ENCODE results near the gene DERL3.

Gene DERL3

DNA sequence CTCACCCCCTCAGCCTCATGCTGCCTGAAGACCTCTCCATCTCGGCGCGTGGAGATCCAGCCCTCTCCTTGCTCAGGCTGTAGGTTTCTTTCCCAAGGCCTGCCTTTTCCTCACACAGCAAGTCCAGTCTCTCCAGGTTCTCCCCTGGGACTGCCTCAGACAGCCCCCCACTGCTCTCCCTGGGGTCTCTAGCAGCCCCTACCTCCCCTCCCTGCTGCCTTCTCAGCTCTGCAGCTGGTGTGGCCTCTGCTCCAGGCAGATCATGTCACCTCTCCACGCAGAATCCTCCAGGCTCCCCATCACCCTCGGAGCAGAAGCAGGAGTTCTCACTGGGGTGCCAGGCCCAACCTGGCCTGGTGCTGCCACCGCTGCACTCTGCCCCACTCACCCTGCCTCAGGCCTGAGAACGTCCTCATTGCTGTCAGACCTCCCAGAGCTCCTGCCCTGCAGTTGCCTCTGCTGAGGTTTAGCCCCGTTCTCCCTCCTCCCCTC lies 36.9 kb downstream of the DERL3 start:
- no peak for DNase-seq (ENCODE audit: low read depth in 3 of 3)

DNA sequence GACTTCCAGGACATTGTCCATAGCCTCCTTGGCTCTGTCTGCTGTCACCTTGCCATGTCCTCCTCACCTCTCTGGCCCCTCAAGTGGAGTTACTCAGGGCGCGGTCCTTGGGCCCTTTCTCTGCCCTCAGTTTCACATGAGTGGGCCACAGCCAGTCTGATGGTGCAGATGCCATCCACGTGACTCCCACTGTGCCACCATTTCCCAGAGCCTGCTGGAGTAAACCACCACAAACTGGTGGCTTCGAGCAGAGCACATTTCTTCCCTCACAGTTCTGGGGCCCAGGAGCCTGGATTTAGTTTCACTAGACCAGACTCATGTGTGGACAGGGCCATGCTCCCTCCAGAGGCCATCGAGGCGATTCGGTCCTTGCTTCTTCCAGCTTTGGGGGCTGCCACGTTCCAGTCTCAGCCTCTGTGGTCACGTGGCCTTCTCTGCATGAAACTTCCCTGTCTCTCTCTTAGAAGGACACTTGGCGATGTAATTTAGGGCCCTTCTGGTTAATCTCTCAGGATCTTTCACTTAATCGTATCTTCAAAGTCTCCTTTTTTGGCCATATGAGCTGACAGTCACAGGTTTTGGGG lies 37.5 kb downstream of the DERL3 start:
- no peak for DNase-seq (ENCODE audit: low read depth in 3 of 3)

DNA sequence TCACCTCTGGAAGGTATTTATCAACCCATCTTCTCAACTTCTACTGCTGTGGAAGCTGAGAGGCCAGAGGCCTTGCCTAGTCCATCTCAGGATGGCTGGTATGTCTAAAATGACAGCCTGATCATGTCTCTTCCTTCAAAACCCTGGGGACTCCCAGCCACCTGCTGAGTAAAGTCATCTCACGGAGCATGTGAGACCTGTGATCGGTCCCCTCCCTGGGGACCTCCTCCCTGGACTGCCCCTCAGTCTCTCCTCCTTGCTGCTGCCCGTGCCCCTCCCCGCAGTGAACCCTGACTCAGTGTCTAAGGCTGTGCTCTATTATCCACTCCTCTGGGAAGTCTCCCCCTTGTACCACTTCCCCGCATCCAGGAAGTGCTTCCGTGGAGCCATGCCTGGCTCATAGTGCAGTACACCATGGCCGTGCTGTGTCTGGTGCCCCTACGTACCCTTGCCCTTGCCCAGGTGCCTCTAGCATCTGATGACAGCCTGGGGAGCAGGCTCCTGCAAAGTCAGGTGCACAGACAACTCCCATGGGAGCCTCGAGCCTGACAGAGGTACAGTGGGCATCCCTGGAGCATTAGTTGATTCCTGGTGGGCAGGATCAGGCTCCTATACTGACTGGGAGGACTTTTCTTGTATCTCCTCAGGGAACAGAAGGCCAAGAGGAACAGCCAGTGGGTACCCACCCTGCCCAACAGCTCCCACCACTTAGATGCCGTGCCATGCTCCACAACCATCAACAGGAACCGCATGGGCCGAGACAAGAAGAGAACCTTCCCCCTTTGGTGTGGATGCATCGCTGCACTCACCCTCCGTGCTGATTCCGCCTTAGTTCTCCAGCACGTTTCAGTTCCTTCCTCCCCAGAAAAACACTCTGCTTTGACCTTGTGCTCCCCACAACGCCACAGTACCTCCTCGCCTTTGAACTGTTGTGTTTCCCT lies 38.2 kb downstream of the DERL3 start:
- DNase-seq (ENCODE audit: low read depth in 3 of 3) = no peak

DNA sequence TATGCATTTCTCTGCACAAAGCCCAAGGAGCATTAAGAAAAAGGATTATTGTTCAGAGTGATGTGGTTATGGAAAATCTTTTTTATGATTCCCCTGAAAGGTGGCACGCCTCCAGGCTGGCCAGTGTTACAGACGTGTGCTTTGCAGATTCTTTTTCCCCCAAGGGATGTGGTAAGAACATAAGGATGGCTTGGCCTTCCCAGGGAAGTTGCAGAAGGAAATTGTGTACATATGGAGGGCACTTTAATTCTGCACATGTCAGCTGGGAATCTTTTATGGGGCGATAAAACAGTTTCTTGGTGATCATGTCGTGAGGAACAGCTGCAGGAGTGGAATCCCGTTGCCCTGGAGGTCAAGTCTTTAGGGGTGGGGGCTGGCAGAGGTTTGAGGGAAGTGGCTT lies 42.3 kb downstream of the DERL3 start:
- DNase-seq (ENCODE audit: low read depth in 3 of 3) = no peak

DNA sequence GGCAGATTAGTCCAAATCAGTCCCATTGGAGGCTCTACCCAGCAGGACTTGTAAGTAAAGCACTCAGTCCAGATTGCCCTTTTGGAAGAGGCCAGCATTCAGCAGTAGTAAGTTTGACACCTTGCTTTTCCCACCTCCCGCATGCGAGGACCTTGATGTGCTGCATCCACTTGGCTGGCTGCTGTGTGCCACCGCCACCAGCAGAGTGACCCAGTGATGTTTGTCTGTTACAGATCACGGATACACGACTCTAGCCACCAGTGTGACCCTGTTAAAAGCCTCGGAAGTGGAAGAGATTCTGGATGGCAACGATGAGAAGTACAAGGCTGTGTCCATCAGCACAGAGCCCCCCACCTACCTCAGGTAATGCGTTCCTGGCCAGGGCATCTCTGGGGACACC lies 45.5 kb downstream of the DERL3 start:
- DNase-seq (ENCODE audit: low read depth in 3 of 3) = no peak

DNA sequence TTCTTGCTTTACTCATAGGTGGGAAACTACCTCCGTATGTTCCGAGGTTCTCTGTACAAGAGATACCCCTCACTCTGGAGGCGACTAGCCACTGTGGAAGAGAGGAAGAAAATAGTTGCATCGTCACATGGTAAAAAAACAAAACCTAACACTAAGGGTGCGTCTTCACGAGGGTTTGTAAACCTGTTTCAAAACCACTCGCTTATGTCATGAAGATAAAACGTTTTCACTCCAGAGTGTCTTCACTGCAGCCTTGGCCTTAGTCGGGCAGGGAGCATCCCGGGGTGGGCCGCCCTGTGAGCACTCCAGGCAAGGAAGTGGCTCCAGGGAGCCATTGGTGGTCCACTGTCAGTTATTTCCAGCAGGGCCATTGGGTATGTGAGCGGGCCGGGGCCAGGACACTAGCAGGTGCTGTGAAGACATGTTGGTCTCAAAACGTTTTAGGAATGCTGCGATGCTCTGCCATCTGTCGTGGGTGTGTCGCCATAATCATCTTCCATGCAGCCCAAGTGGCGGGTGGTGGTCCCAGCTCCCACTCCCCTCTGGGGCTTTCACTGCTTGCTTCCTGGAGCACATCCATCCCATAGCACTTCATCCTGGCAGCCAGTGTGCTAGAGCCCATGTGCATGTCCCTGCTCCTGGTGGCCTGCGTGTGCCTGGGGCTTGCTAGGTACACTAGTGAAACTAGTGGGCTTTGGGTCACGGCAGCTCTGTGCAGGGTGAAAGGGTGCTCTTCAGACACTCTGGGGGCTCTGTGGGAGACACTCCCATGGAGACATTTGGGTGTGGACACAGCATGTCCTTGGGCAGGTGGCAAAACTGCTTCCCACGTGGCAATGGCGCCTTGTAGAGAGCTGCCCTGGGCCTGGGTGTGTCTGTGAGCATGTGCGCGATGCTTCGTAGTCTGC lies 46.8 kb downstream of the DERL3 start:
- DNase-seq (ENCODE audit: low read depth in 3 of 3) = no peak

DNA sequence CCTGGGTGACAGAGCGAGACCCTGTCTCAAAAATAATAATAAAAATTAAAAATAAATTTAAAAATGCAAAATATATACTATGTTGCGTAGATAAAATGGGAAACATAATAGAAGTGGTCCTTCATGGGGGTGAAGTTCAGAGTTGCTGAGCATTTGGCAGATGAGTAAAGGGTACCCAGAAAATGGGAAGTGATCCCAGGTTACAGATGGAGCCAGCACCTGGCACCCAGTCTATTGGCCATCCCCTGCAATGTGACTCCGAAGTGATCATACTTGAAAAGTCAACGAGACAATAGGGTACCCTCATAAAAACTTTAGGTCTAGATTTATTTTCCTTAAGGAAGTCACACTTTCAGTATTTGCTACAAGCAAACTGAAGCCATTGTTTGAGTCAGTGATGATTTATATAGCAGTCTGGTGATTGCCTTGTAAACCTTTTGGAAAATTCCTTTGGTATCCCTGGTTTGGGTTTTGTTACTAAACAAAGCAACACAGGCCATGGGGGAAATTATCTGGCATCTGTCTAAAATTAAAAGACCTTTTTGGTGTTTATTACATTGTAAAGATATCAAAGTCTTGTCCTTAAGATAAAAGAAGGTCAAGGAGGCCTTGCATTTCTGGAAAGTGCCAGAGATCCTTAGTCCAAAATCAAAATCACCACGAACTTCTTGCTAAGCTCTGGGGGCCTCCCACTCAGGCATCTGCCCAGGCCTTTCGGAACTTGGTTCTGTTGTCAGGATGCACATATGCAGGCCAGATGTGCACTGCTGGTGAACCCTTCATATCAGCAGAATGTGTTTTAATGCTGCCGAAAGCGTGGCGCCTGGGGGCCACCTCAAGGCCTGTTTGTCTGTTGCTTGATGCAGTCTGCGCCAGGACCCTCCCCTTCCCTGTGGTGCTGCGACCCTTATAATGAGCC lies 47.7 kb downstream of the DERL3 start:
- DNase-seq (ENCODE audit: low read depth in 3 of 3) = no peak

DNA sequence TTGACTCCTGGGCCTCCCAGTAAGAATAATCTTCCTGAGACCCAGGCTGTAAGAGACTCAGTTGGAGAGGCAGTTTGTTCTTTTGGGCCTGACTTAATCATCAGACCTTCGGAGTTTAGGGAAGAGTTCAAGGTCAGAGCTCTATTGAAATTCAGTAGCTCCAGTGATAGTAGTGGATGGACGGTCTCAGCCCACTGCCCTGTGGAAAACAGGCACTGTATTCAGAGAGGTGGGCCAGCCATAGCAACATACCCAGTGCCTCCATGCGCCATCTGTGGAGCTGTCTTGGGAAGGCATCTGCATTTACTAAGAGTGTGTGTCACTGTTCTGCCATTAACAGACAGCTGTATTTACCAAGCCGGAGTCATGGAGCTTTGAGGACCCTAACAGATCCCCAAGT lies 49.2 kb downstream of the DERL3 start:
- DNase-seq (ENCODE audit: low read depth in 3 of 3) = no peak

DNA sequence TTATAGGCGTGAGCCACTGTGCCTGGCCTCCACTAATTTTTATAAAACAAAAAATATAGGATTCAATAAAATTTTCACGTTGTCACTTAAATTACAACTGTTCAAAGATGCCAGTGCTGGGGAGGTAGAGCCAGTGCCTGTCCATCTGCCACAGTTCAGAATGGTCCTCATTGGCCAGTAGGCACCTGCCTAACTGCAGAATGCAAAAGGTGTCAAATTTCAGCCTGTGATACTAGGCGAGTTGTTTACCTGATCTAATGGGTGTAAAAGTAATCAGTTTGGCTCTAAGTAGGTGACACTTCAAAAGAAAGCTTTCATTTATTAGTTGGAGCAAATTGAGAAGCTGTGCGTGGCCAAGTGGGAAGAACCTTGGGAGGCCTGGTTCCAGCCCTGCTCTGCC lies 49.7 kb downstream of the DERL3 start:
- no peak for DNase-seq (ENCODE audit: low read depth in 3 of 3)

DNA sequence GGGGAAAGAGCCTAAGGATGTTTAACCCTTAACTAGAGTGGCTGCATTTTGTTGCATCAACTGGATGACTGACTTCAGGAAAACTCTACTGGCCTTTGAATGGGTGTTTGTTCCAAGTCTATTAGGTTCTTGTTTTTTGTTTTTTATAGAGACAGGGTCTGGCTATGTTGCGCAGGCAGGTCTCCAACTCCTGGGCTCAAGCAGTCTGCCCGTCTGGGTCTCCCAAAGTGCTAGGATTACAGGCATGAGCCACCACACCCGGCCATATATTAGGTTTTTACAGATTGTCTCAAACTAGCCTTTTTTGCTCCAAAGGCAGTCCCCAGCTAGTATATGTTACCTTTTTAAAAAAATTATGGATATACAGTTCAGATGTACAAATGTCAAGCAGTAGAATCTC lies 50.9 kb downstream of the DERL3 start:
- DNase-seq (ENCODE audit: low read depth in 3 of 3) = no peak

DNA sequence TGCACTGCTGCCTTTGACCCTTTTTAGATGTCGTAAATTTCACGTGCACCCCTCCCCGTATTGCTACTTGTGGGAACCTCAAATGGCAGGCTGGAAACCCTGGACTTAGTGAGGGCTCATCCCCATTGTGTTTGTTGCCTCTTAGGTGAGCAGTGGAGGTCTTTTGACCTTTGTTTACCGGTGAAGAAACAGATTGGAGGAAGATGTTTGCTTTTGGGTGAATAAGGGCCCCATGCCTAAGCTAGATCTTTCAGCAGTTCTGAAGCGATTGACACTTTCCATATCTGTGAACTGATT lies 51.3 kb downstream of the DERL3 start:
- DNase-seq (ENCODE audit: low read depth in 3 of 3) = no peak

DNA sequence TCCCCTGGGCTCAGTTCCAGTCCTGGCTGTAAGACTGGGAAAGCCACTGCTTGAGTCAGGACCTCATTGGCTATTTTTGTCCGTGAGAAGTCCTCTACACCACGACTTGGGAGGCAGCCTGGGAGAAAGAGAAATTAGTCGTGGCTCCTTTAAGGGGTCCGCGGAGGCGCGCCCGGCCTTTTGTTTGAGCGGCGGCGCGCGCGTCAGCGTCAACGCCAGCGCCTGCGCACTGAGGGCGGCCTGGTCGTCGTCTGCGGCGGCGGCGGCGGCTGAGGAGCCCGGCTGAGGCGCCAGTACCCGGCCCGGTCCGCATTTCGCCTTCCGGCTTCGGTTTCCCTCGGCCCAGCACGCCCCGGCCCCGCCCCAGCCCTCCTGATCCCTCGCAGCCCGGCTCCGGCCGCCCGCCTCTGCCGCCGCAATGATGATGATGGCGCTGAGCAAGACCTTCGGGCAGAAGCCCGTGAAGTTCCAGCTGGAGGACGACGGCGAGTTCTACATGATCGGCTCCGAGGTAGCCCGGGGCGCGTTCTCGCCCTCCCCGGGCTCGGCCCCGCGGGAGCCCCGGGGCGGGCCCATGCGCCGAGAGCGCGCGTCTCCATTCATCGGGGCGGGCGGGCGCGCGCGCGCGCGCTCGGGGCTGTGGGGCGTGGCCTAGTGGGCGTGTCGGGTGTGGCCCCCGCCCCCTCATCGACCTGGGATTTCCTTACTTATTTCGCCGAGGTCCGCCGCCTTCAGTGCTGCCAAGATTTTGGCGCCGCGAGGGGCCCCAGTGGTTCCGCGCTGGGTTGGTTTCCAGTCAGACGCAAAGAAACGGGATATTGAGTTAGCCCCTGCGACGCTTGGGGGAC lies 51.8 kb downstream of the DERL3 start, which contains the start of gene SMARCB1:
SMARCB1 (plus strand) TSS at position 215 of the 848 bp plus-strand sequence; CDS start at position 419, 204 bp downstream.
- peak; percentile 81 to 88 (median 84) for DNase-seq (ENCODE audit: low read depth in 3 of 3)

DNA sequence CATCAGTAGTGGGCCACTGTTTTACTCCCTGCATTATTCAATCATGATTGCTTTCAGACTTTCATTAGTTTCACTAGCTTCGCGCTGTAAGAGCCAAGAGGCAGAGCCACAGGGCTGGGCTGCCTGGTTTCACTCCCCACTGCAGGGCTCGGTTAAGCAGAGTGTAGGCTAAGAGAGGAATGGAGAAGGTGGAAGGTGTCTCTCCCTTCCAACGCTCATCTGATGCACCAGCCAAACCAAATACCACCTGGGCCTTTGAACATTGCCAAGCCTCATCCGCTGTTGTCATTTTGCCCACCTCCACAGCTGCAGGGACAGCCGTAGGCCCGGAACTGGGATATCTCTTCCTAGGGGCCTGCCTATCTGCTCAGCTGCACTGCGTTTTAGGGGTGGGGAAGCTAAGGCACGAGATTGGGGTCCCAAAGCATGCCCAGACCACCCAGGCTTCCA lies 52.5 kb downstream of the DERL3 start:
- DNase-seq (ENCODE audit: low read depth in 3 of 3) = no peak
